Panc1 (cell line): ENCODE results near the gene MYCBPAP. TPM values are rescaled to one million over a fixed set of nuclear protein-coding genes. Genes with fewer than 3 reads are reported as not detected.

ENCODE experiments used
- ATAC-seq: fragments of 200-7000 bp; cut with Tn5 transposase; 2 replicates; pipeline ENCODE4 v1.9.1; 2020; ENCODE audit warnings: mild to moderate bottlenecking, moderate library complexity
- BruUV-seq: library from RNA; stranded (reverse); fragments of 400-500 nt; replicated peaks from 2 replicates; lab custom pipeline; 2021; lab: Mats Ljungman, UMichigan
- CTCF ChIA-PET: fragments of 300-600 bp; sonication (Branson Sonifier 250); formaldehyde crosslinking; loops from one replicate; lab custom pipeline; 2022; ENCODE audit warnings: antibody characterized with exemption; lab: Charles Lee
- POLR2A ChIA-PET: fragments of 300-600 bp; sonication (Branson Sonifier 250); formaldehyde crosslinking; loops from one replicate; lab custom pipeline; 2022; ENCODE audit warnings: antibody characterized with exemption; lab: Charles Lee
- DNase-seq: peaks from one replicate; pipeline ENCODE4 v3.0.0-alpha.2; 2010; ENCODE audit warnings: low read depth, low spot score
- H3K27ac ChIP-seq: 2 replicates; pipeline ENCODE4 v1.5.1; 2011; ENCODE audit warnings: mild to moderate bottlenecking, low read length, inconsistent platforms
- H3K27me3 ChIP-seq: fragments of 200-500 bp; sonication (Bioruptor generic); 2 replicates; pipeline ENCODE4 v1.6.0; 2014; ENCODE audit warnings: low read length, inconsistent platforms; ENCODE audit not compliant: control insufficient read depth, insufficient read depth
- H3K36me3 ChIP-seq: fragments of 200-500 bp; sonication (Bioruptor generic); 2 replicates; pipeline ENCODE4 v1.5.1; 2014; ENCODE audit warnings: inconsistent platforms, mild to moderate bottlenecking, low read length, moderate library complexity; ENCODE audit not compliant: control insufficient read depth, insufficient read depth
- H3K4me1 ChIP-seq: 2 replicates; pipeline ENCODE4 v1.5.1; 2011; ENCODE audit warnings: inconsistent platforms, mild to moderate bottlenecking, low read length, moderate library complexity; ENCODE audit not compliant: control insufficient read depth, insufficient read depth
- H3K4me3 ChIP-seq, 2 experiments: 2 replicates each; pipeline ENCODE4 v1.5.1; 2011 to 2012; ENCODE audit warnings: low read depth in 2 of 2, low read length in 2 of 2, mild to moderate bottlenecking in 2 of 2, inconsistent platforms in 1 of 2, moderate library complexity in 1 of 2
- H3K9me3 ChIP-seq: fragments of 200-500 bp; sonication (Bioruptor generic); 2 replicates; pipeline ENCODE4 v1.5.1; 2014; ENCODE audit warnings: low read depth, mild to moderate bottlenecking, inconsistent platforms, low read length, moderate library complexity; ENCODE audit not compliant: control insufficient read depth, insufficient read depth
- CTCF ChIP-seq: fragments of 450-650 bp; IDR thresholded peaks from 2 replicates; pipeline ENCODE4 v1.5.1; 2017; ENCODE audit warnings: mild to moderate bottlenecking
- POLR2AphosphoS5 ChIP-seq: IDR thresholded peaks from 2 replicates; pipeline ENCODE4 v1.6.1; 2012; ENCODE audit warnings: mild to moderate bottlenecking, low read depth, low read length, moderate library complexity
- SIN3A ChIP-seq: IDR thresholded peaks from 2 replicates; pipeline ENCODE4 v1.6.1; 2012; ENCODE audit warnings: low read depth, mild to moderate bottlenecking, low read length, moderate library complexity, borderline replicate concordance; ENCODE audit not compliant: insufficient read depth
- TCF7L2 ChIP-seq: IDR thresholded peaks from 2 replicates; pipeline ENCODE4 v1.6.1; 2011; ENCODE audit warnings: mild to moderate bottlenecking, low read depth, low read length, inconsistent platforms
- in situ Hi-C: cut with HindIII; loops from 2 replicates; pipeline ENCODE4 v1.10.0; 2016; ENCODE audit warnings: low sequenced_read_pairs, low pct_unique_long_range_greater_than_20kb
- intact Hi-C: fragments of 100-400 bp; cut with micrococcal nuclease; formaldehyde crosslinking; loops from one replicate; pipeline ENCODE4 v1.10.0; 2022; ENCODE audit not compliant: unreplicated experiment
- total RNA-seq: library from RNA; stranded (reverse); gene quantifications from one replicate; pipeline ENCODE4 v1.2.1, GENCODE V29; 2021; ENCODE audit not compliant: unreplicated experiment
- TF ChIP-seq, protein P1 (sequence below), 2 experiments: IDR thresholded peaks; 2 replicates each; pipeline ENCODE4 v1.6.1; 2011 to 2012; ENCODE audit warnings: low read depth in 2 of 2, control low read depth in 1 of 2, low read length in 1 of 2, mild to moderate bottlenecking in 1 of 2, moderate library complexity in 1 of 2; ENCODE audit not compliant: insufficient read depth in 1 of 2

The MYCBPAP gene
- total RNA-seq, 1 experiment from 2014 or later, result 2.2 TPM

GRCh38 chr17:50531428-50532025, 23.3 kb downstream of the MYCBPAP start:
- ChIA-PET CTCF (interaction anchor here (0.6 kb wide), 1 partner anchor 31 kb away, joined by 3 read pairs; no protein-coding TSS in a partner anchor), POLR2A (no interaction called here)
- Histone ChIP-seq H3K4me3 (no peak overlapping the region), H3K27me3 (no peaks in the 10 kb centered on the region), H3K9me3 (no peaks in the 10 kb centered on the region), H3K27ac (no peak overlapping the region), H3K4me1 (peaks cover 28% of the 10 kb centered on the region), H3K36me3 (no peaks in the 10 kb centered on the region; the same call in 1 of the 2 replicates)
- in situ Hi-C loops, result no loop called here
- DNase-seq (no peak), ATAC-seq (no peak)
- TF ChIP-seq TCF7L2, result no peak
- no TSS peak for BruUV-seq
- intact Hi-C loops, result loop anchor here (5.0 kb wide), 1 partner anchor 49 kb away; no protein-coding TSS in a partner anchor

DNA sequence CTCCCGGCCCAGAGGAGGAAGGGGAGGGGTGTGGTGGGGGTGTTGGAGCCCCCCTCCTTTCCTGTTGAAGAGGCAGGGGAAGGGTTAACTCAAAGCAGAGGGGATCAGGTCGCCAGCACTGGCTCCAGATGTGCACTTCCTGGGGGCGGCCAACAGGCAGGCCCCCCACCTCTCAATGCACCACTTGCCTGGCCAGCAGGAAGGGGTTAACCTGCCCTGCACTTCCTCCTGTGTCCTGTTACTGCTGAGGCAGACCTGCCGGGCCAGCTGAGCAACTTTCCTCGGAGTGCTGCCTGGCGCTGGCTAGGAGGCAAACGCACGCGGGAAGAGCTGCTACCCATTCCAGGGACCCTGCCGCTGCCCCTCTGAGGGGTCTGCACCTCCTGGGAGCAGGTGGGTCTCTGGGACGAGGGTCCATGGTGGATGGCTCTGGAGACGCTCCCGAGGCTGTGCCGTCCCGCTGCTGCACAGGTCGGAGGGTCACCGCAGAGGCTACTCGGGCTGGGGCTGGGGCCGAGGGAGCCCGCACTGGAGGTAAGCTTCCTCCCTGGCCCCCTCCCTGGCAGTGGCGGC, 24.3 kb downstream of the MYCBPAP start, which contains the start of gene EPN3:
TSS of gene EPN3 (plus strand) at position 284 of the 573 bp plus-strand sequence. CDS start 3,822 bp downstream, outside the sequence.
- intact Hi-C loops, result loop anchor here (5.0 kb wide), 1 partner anchor 50 kb away; no protein-coding TSS in a partner anchor
- ChIA-PET CTCF (interaction anchor here (1.1 kb wide), 1 partner anchor 163 kb away, joined by 3 read pairs; no protein-coding TSS in a partner anchor), POLR2A (interaction anchor here (0.5 kb wide), 1 partner anchor 23 kb away, joined by 3 read pairs; no protein-coding TSS in a partner anchor)
- in situ Hi-C loops, result no loop called here
- Histone ChIP-seq H3K9me3 (no peaks in the 10 kb centered on the region), H3K27me3 (no peaks in the 10 kb centered on the region), H3K4me1 (peaks cover 28% of the 10 kb centered on the region), H3K4me3 (peak within 1 kb of the TSS; percentile 27 to 34), H3K27ac (0 out of 2 replicates have a peak within 1 kb of the TSS, but pooled peaks have one; percentile 40), H3K36me3 (no peaks in the 10 kb centered on the region; the same call in 1 of the 2 replicates)
- no TSS peak for BruUV-seq
- ATAC-seq (peak; percentile 68), DNase-seq (no peak)
- TF ChIP-seq SIN3A (no peak), CTCF (no peak), TCF7L2 (no peak), POLR2AphosphoS5 (no peak)
- TF ChIP-seq, protein P1, sequence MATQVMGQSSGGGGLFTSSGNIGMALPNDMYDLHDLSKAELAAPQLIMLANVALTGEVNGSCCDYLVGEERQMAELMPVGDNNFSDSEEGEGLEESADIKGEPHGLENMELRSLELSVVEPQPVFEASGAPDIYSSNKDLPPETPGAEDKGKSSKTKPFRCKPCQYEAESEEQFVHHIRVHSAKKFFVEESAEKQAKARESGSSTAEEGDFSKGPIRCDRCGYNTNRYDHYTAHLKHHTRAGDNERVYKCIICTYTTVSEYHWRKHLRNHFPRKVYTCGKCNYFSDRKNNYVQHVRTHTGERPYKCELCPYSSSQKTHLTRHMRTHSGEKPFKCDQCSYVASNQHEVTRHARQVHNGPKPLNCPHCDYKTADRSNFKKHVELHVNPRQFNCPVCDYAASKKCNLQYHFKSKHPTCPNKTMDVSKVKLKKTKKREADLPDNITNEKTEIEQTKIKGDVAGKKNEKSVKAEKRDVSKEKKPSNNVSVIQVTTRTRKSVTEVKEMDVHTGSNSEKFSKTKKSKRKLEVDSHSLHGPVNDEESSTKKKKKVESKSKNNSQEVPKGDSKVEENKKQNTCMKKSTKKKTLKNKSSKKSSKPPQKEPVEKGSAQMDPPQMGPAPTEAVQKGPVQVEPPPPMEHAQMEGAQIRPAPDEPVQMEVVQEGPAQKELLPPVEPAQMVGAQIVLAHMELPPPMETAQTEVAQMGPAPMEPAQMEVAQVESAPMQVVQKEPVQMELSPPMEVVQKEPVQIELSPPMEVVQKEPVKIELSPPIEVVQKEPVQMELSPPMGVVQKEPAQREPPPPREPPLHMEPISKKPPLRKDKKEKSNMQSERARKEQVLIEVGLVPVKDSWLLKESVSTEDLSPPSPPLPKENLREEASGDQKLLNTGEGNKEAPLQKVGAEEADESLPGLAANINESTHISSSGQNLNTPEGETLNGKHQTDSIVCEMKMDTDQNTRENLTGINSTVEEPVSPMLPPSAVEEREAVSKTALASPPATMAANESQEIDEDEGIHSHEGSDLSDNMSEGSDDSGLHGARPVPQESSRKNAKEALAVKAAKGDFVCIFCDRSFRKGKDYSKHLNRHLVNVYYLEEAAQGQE (IDR thresholded peaks at IDR 0.05; ENCODE audit: insufficient read depth in 1 of 2, low read depth in 2 of 2, low read length in 1 of 2), result no peak
